ENCODE measurements around the gene ZNF471. TPM values are rescaled to one million over a fixed set of nuclear protein-coding genes. Genes with fewer than 3 reads are reported as not detected.
A peak's percentile ranks its signal among the peaks of the same experiment; 100 is the strongest.

The ZNF471 gene
- total RNA-seq, result 10 to 100 TPM in 2 of 4 donors, 1 to 10 TPM in 2; 5.6 to 19.4 (median 10.5) TPM

DNA sequence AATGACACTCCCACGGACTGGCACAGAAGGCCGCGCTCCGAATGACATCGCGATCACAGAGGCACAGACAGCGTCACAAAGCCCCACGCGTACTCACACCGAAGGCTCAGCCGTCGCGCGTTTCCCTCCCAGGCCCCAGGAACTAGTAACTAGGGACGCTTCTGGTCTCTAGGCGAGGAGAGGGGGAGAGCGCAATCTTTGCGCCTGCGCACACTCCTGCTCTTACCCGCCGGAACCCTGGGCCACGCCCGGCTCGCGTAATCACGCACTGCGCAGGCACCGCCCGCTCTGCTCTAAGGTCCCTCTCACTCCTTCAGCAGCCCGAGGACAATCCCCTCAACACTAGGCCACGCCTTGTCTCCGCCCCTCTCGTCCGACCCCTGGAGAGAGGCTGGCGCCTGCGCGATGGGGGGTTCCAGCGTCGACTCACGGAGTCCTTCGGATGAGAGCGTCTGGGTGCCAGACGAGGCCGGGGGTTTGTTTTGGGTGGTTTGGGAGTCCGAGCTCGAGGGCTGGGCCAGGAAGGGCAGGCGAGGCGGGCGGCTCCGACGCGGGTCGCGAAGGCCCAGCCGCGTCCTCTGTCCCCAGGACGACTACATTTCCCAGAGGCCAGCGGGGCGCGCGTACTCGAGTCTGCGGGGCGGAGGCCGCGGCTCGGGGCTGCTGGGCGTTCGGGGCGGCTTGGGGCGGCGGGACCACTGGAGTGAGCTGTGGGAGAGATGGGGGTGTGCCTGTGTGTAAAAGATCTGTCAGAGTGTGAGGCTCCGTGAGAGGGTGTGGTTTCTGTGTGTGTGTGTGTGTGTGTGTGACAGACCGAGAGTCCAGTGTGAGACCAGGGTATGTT, at the start of gene ZNF471:
Gene ZNF471, plus strand, starts transcription at position 410 of the 844 bp plus-strand sequence. CDS start 3,717 bp downstream, outside the sequence.
- Histone ChIP-seq H3K36me3 (peaks cover 0 to under 1% of the 10 kb centered on the region in 2 donors), H3K27me3 (no peaks in the 10 kb centered on the region), H3K4me1 (no peaks in the 10 kb centered on the region), H3K4me3 (peak within 1 kb of the TSS; percentile 65 to 87), H3K27ac (peak within 1 kb of the TSS; percentile 98 to 99), H3K9me3 (peaks cover 0 to 2% of the 10 kb centered on the region in 2 donors)
- TF ChIP-seq, protein P1, sequence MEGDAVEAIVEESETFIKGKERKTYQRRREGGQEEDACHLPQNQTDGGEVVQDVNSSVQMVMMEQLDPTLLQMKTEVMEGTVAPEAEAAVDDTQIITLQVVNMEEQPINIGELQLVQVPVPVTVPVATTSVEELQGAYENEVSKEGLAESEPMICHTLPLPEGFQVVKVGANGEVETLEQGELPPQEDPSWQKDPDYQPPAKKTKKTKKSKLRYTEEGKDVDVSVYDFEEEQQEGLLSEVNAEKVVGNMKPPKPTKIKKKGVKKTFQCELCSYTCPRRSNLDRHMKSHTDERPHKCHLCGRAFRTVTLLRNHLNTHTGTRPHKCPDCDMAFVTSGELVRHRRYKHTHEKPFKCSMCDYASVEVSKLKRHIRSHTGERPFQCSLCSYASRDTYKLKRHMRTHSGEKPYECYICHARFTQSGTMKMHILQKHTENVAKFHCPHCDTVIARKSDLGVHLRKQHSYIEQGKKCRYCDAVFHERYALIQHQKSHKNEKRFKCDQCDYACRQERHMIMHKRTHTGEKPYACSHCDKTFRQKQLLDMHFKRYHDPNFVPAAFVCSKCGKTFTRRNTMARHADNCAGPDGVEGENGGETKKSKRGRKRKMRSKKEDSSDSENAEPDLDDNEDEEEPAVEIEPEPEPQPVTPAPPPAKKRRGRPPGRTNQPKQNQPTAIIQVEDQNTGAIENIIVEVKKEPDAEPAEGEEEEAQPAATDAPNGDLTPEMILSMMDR (IDR thresholded peaks at IDR 0.05), result no peak
- TF ChIP-seq POLR2A (IDR thresholded peaks at IDR 0.05), result peak; percentile 28 to 51
- peak; percentile 99 for DNase-seq
- intact Hi-C loops (cut with DNase I; ENCODE audit: low total_unique reads), result no loop called here

DNA sequence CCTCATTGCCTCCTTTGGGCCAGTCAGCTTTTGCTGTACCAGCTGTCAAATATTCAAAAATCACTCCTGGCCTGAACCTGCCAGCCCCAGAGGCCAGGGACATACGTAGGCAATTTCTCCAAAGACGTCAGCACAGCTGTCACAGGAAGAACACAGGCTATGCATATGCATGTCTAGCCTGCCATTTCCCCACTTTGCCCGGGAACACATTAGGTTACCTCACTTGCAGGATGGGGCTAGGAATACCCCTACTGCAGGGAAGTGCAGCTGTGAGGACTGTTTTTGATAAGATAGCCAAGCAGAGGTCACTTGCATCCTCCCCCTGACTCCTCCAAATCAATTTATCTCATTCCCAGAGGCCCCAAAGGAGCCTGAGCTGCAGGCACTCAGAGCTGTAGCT, 33.3 kb upstream of the ZNF471 start:
- H3K4me3 ChIP-seq, result no peak overlapping the region
- no peak for DNase-seq
- H3K27me3 ChIP-seq, result no peaks in the 10 kb centered on the region
- no peak overlapping the region for H3K27ac ChIP-seq
- intact Hi-C loops (cut with DNase I; ENCODE audit: low total_unique reads), result no loop called here
- no peak for TF ChIP-seq POLR2A (IDR thresholded peaks at IDR 0.05)
- TF ChIP-seq, protein P1 (IDR thresholded peaks at IDR 0.05), result no peak
- H3K4me1 ChIP-seq, result peaks cover 0 to 5% of the 10 kb centered on the region in 2 donors
- no peaks in the 10 kb centered on the region for H3K36me3 ChIP-seq
- H3K9me3 ChIP-seq, result peaks cover 0 to 43% of the 10 kb centered on the region in 2 donors

DNA sequence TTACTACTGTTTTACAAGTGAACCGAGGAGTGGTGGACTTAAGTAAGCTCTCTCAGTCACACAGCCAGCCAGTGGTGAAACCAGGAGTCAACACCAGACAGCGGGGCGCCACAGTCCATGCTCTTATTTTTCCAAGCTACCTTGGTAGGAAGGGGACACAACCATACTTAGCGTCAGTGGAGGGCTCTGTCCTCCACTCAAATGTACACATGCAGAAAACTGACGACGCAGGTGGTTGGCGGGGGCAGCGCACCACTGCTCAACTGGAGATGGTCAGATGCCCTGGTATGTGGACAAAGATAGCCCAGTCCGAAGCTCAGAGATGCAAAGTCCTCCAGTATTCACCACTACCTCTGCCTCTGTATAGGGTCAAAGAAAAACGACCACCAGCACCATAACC, 31.6 kb upstream of the ZNF471 start:
- peaks cover 0 to 5% of the 10 kb centered on the region in 2 donors for H3K4me1 ChIP-seq
- TF ChIP-seq, protein P1 (IDR thresholded peaks at IDR 0.05), result no peak
- H3K4me3 ChIP-seq, result no peak overlapping the region
- H3K36me3 ChIP-seq, result no peaks in the 10 kb centered on the region
- H3K27ac ChIP-seq, result no peak overlapping the region
- intact Hi-C loops (cut with DNase I; ENCODE audit: low total_unique reads), result no loop called here
- H3K27me3 ChIP-seq, result no peaks in the 10 kb centered on the region
- DNase-seq, result no peak
- H3K9me3 ChIP-seq, result peaks cover 0 to 32% of the 10 kb centered on the region in 2 donors

DNA sequence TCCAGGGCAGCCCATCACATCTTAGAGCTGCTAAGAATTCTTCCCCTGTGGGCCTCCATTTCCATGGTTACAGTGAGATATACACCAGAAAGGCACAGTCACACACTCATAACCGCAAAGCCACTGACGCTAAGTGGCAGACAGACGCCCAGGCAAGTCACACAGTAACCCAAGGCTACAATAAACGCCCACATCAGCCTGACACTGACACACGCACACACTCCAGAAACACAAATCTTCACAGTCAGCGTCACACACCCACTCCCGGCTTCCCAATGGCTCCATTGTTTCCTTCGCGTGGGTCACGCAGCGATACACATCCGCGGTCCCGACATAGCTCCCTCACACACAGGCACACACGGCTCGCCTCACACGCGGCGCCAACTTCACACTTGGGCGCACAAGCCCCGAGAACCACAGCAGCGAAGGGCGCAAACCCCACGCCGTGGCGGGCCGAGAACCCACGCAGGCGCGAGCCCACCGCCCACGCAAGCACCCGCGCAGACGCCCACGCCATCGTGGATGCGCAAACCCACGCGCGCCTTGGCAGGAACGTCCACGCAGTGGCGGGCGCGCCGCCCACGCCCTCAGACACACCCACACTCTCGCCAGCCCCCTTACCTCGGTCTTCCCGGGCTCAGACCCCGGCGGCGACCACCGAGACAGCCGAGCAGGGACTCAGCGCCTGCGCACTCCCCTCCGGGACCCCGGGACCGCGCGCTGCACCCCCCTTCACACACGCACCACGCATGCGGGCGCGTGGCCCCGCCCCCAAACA, 30.8 kb upstream of the ZNF471 start, which contains the start of gene ZNF667:
Gene ZNF667, minus strand, starts transcription at position 695 of the 778 bp plus-strand sequence. CDS start 14,975 bp downstream, outside the sequence.
- no peak for DNase-seq
- Histone ChIP-seq H3K4me3 (peak within 1 kb of the TSS; percentile 61 to 82), H3K27me3 (no peaks in the 10 kb centered on the region), H3K27ac (peak within 1 kb of the TSS; percentile 76 to 88), H3K36me3 (no peaks in the 10 kb centered on the region), H3K4me1 (peaks cover 0 to 5% of the 10 kb centered on the region in 2 donors), H3K9me3 (peaks cover 0 to 29% of the 10 kb centered on the region in 2 donors)
- TF ChIP-seq, protein P1 (IDR thresholded peaks at IDR 0.05), result no peak
- TF ChIP-seq POLR2A (IDR thresholded peaks at IDR 0.05), result no peak
- intact Hi-C loops (cut with DNase I; ENCODE audit: low total_unique reads), result no loop called here
